GM12875 (cell line): Measurements from ENCODE around the gene SAMD3.

Source experiments
- H3K4me3 ChIP-seq: one replicate; pipeline ENCODE4 v1.5.1; 2011; ENCODE audit warnings: low read depth, low read length, control low read depth
- CTCF ChIP-seq: IDR thresholded peaks from 2 replicates; pipeline ENCODE4 v1.5.1; 2011; ENCODE audit warnings: low read depth, mild to moderate bottlenecking, control low read depth, inconsistent platforms, low read length, moderate library complexity, borderline replicate concordance; ENCODE audit not compliant: insufficient read depth

Gene SAMD3

GRCh38 chr6:130229645-130230044 lies 6.9 kb upstream of the SAMD3 start:
- no peak for TF ChIP-seq CTCF
- H3K4me3 ChIP-seq, result no peak overlapping the region

GRCh38 chr6:130223508-130223907 lies 757 bp upstream of the SAMD3 start:
- TF ChIP-seq CTCF, result peak; percentile 59; the same call in 1 of the 2 replicates
- no peak overlapping the region for H3K4me3 ChIP-seq

GRCh38 chr6:130218134-130218533 lies 4.6 kb downstream of the SAMD3 start:
- H3K4me3 ChIP-seq, result no peak overlapping the region
- no peak for TF ChIP-seq CTCF

- H3K4me3 ChIP-seq, result no peak overlapping the region
- TF ChIP-seq CTCF, result no peak
Measured at GRCh38 chr6:130216620-130217019, 6.1 kb downstream of the SAMD3 start.

GRCh38 chr6:130215526-130215925 lies 7.2 kb downstream of the SAMD3 start:
- no peak for TF ChIP-seq CTCF
- no peak overlapping the region for H3K4me3 ChIP-seq

- no peak for TF ChIP-seq CTCF
Measured at GRCh38 chr6:130212215-130212874, 10.4 kb downstream of the SAMD3 start.

GRCh38 chr6:130211691-130212090 lies 11.1 kb downstream of the SAMD3 start:
- TF ChIP-seq CTCF, result no peak
- H3K4me3 ChIP-seq, result no peak overlapping the region

More at GRCh38 chr6:130212215-130212874, 10.4 kb downstream of the SAMD3 start:
- H3K4me3 ChIP-seq, result no peak overlapping the region
